Prostate gland (tissue), 2 donors: Measurements from ENCODE around the gene KIAA1671. TPM values are rescaled to one million over a fixed set of nuclear protein-coding genes. Genes with fewer than 3 reads are reported as not detected.

ENCODE experiments used
- DNase-seq: peaks from one replicate; pipeline ENCODE4 v3.0.0-alpha.2; 2019; ENCODE audit warnings: low spot score
- H3K27ac ChIP-seq, 2 donors: fragments of 200-600 bp; sonication (generic); 2 replicates each; pipeline ENCODE4 v1.5.1; 2017 to 2019
- H3K27me3 ChIP-seq: fragments of 200-600 bp; sonication (generic); replicated peaks from 2 replicates; pipeline ENCODE4 v1.5.1; 2019; ENCODE audit not compliant: insufficient read depth
- H3K36me3 ChIP-seq, 2 donors: fragments of 200-600 bp; sonication (generic); 1 replicate in 1 of 2; 2 replicates in 1 of 2; pipeline versions ENCODE4 v1.5.1 to v1.8.1; 2017 to 2019
- H3K4me1 ChIP-seq: fragments of 200-600 bp; sonication (generic); replicated peaks from 2 replicates; pipeline ENCODE4 v1.5.1; 2019
- H3K4me3 ChIP-seq, 2 donors: fragments of 200-600 bp; sonication (generic); 2 replicates each; pipeline ENCODE4 v1.5.1; 2017 to 2019
- H3K9me3 ChIP-seq: fragments of 200-600 bp; sonication (generic); 2 replicates; pipeline ENCODE4 v1.5.1; 2017
- POLR2A ChIP-seq: fragments of 450-650 bp; IDR thresholded peaks from one replicate; pipeline ENCODE4 v1.6.1; 2016; ENCODE audit warnings: antibody characterized with exemption, mild to moderate bottlenecking
- POLR2AphosphoS5 ChIP-seq: sonication (generic); formaldehyde crosslinking; IDR thresholded peaks from one replicate; pipeline ENCODE4 v1.6.1; 2017; ENCODE audit warnings: antibody characterized with exemption
- whole genome bisulfite sequencing: methylation state at CpG from one replicate; pipeline ENCODE4 v1.1.5; 2018; 5-methylcytosine and 5-hydroxymethylcytosine counted together
- intact Hi-C: fragments of 100-400 bp; cut with DNase I; formaldehyde crosslinking; loops from one replicate; pipeline ENCODE4 v1.14.2; 2022
- total RNA-seq, 2 donors: library from RNA; depleted of rRNA; stranded (reverse); fragments of >200 nt; gene quantifications; one replicate each; pipeline ENCODE4 v1.1.0, GENCODE V29; 2016
- TF ChIP-seq, protein P1 (sequence below), 4 experiments: fragments of 200-600 bp in 2 of 4; fragments of 450-650 bp in 2 of 4; sonication (generic) in 2 of 4; IDR thresholded peaks; 1 replicate in 3 of 4; 2 replicates in 1 of 4; pipeline ENCODE4 v1.5.1; 2016 to 2019; ENCODE audit warnings: antibody characterized with exemption in 4 of 4, mild to moderate bottlenecking in 2 of 4, moderate library complexity in 2 of 4

KIAA1671 gene
- total RNA-seq, 2 donors from 2014 or later, result 44.8 to 53.1 TPM

DNA sequence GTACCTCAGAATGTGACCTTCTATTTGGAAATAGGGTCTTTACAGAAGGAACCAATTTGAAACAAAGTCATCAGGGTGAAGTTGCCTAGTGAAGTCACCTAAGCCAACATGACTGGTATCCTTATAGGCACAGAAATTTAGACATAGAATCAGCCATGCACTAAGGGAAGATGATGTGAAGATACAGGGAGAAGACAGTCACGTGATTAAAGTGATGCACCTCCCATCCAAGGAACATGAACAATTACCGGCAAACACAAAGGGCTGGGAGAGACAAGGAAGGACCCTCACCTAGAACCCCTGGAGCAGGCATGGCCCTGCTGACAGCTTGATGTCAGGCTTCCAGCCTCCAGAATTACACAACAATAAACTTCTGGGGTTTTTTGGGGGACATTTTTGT is 263.7 kb downstream of the KIAA1671 start:
- no peak overlapping the region for H3K4me3 ChIP-seq
- 79% methylated on average over 2 of the region's 2 CpGs for WGBS
- TF ChIP-seq, protein P1, sequence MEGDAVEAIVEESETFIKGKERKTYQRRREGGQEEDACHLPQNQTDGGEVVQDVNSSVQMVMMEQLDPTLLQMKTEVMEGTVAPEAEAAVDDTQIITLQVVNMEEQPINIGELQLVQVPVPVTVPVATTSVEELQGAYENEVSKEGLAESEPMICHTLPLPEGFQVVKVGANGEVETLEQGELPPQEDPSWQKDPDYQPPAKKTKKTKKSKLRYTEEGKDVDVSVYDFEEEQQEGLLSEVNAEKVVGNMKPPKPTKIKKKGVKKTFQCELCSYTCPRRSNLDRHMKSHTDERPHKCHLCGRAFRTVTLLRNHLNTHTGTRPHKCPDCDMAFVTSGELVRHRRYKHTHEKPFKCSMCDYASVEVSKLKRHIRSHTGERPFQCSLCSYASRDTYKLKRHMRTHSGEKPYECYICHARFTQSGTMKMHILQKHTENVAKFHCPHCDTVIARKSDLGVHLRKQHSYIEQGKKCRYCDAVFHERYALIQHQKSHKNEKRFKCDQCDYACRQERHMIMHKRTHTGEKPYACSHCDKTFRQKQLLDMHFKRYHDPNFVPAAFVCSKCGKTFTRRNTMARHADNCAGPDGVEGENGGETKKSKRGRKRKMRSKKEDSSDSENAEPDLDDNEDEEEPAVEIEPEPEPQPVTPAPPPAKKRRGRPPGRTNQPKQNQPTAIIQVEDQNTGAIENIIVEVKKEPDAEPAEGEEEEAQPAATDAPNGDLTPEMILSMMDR (IDR thresholded peaks at IDR 0.05), result no peak
- TF ChIP-seq POLR2AphosphoS5, result no peak
- no peak for TF ChIP-seq POLR2A
- H3K27me3 ChIP-seq, result no peaks in the 10 kb centered on the region
- H3K4me1 ChIP-seq, result no peaks in the 10 kb centered on the region
- intact Hi-C loops, result no loop called here
- H3K36me3 ChIP-seq, result no peaks in the 10 kb centered on the region
- H3K9me3 ChIP-seq, result no peaks in the 10 kb centered on the region
- no peak for DNase-seq
- no peak overlapping the region for H3K27ac ChIP-seq

DNA sequence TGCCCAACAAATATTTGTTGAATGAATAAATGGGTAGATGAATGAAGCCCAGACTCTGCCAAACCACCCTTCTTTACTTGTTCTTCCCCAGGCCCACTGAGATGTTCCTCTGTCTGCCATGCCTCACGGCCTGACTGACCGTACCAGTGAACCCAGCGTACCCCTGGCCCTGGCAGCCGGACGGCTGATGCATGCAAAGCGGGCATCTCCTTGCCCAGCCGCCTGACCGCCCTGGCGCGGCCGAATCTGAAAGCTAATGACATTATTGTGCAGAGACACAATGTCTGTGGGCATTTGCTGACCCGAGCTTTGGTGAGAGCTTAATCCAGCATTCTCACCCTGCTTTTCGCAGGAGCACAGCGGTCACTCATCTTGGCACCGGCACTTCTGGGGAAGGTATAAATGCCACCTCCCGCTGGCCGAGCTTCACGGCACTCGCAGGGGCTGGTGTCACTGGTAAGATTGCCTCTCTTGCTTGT is 266.7 kb downstream of the KIAA1671 start, which contains the start of gene CRYBB2:
Gene CRYBB2 (plus strand): TSS at position 429 of the 479 bp plus-strand sequence. CDS start 1,791 bp downstream, outside the sequence.
- Histone ChIP-seq H3K27ac (no peak within 1 kb of the TSS), H3K4me3 (no peak within 1 kb of the TSS), H3K27me3 (no peaks in the 10 kb centered on the region), H3K4me1 (no peaks in the 10 kb centered on the region), H3K36me3 (no peaks in the 10 kb centered on the region), H3K9me3 (no peaks in the 10 kb centered on the region)
- TF ChIP-seq, protein P1 (IDR thresholded peaks at IDR 0.05), result no peak
- TF ChIP-seq POLR2A, result no peak
- 90% methylated on average over 18 of the region's 19 CpGs for WGBS
- no peak for DNase-seq
- intact Hi-C loops, result no loop called here

DNA sequence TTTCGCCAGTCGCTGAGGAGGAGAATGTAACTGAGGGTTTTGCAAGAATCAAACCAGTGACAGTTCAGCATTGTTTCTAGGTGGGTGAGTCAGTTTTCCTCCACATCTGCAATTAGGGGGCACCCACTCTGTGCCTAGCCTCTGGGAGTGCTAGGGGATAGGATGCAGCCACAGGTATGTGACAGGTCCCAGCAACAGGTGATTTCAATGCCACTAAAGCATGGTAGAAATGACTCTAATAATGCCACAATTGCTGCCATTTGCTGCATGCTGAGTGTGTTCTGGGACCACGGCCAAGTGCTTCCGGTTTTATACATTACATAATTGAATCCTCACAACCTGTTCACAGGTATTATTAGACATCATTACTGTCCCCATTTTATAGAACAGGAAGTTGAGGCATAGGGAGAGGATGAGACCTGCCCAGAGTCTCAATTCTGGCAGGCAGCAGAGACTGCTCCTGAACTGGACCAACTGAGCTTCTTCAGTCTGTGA is 267.5 kb downstream of the KIAA1671 start:
- 46% methylated on average over 4 of the region's 4 CpGs for WGBS
- H3K4me1 ChIP-seq, result no peaks in the 10 kb centered on the region
- H3K36me3 ChIP-seq, result no peaks in the 10 kb centered on the region
- no peaks in the 10 kb centered on the region for H3K27me3 ChIP-seq
- H3K4me3 ChIP-seq, result no peak overlapping the region
- no peak for DNase-seq
- H3K27ac ChIP-seq, result no peak overlapping the region
- intact Hi-C loops, result no loop called here
- TF ChIP-seq, protein P1 (IDR thresholded peaks at IDR 0.05), result no peak
- TF ChIP-seq POLR2A (no peak), POLR2AphosphoS5 (no peak)
- no peaks in the 10 kb centered on the region for H3K9me3 ChIP-seq

DNA sequence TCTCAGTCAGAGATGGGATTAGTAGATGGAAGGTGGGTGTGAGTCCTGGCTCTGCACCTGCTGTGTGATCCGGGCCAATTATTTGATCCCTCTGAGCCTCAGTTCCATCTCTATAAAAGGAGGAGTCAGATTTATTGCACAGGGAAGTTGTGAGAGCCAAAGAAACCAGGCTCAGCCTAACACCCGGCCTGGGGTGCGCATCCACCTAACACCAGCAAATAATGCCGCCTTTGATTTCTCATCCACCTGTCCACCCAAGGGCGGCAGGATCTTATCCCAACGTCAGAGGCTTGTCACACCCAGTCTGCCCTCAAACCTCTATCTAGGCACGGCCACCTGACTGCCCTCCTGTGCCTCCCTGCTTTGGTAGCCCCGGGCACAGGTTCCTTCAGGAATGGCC is 269.3 kb downstream of the KIAA1671 start:
- 65% methylated on average over 8 of the region's 8 CpGs for WGBS
- Histone ChIP-seq H3K9me3 (no peaks in the 10 kb centered on the region), H3K27me3 (no peaks in the 10 kb centered on the region), H3K36me3 (no peaks in the 10 kb centered on the region), H3K27ac (no peak overlapping the region), H3K4me1 (no peaks in the 10 kb centered on the region), H3K4me3 (no peak overlapping the region)
- no peak for DNase-seq
- no peak for TF ChIP-seq POLR2A
- no peak for TF ChIP-seq POLR2AphosphoS5
- TF ChIP-seq, protein P1 (IDR thresholded peaks at IDR 0.05), result no peak
- intact Hi-C loops, result no loop called here

DNA sequence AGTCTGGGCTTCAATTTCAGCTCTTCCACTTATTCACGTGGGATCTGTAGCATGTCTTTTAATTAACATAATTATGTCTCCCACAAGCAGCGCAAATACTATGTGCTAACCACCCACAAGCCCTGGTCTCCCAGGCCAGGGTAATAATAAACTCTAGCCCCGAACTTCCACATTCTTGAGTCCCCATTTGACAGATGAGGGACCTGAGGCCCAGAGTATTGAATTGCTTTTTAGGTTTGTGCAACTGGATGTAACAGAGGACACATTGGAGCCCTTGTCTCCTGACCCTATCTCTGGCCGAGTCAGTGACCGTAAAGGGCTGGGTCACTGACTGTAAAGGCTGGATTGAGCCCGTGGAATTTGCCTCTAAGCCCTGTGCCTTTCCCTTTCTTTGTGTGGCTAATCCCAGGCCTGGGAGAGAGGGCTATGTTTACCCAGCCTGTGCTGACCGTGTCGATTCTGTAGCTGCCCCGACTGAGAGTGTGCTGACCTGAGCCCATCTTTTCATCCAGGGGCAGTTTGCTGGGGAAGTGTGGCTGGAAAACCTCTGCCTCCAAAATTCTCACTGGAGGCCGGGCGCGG is 270.8 kb downstream of the KIAA1671 start:
- intact Hi-C loops, result no loop called here
- DNase-seq, result no peak
- Histone ChIP-seq H3K27ac (no peak overlapping the region), H3K4me1 (no peaks in the 10 kb centered on the region), H3K36me3 (no peaks in the 10 kb centered on the region), H3K4me3 (no peak overlapping the region), H3K27me3 (no peaks in the 10 kb centered on the region), H3K9me3 (no peaks in the 10 kb centered on the region)
- WGBS, result 76% methylated on average over 12 of the region's 12 CpGs
- TF ChIP-seq POLR2A (no peak), POLR2AphosphoS5 (no peak)
- TF ChIP-seq, protein P1 (IDR thresholded peaks at IDR 0.05), result no peak
